Measurements from ENCODE around the gene PLEKHH1.
"Not testable (repeated sequence)": the region's sequence is repeated elsewhere in the genome, so short reads cannot be mapped to it uniquely, and the experiment has no call there.

PLEKHH1 gene

GRCh38 chr14:67622675-67623074 is 89.6 kb downstream of the PLEKHH1 start:
- Histone ChIP-seq H3K36me3 (ENCODE audit: insufficient read depth, low read depth, low read length) (peaks cover 13% of the 10 kb centered on the region), H3K9me3 (ENCODE audit: insufficient read depth, low read depth, low read length) (no peaks in the 10 kb centered on the region), H3K9ac (ENCODE audit: low read depth, low read length) (peak overlapping the region; percentile 37; the same call in 1 of the 2 replicates), H3K27ac (ENCODE audit: low read length) (no peak overlapping the region), H3K4me1 (ENCODE audit: insufficient read depth, low read length) (peaks cover 12% of the 10 kb centered on the region; the same call in 1 of the 2 replicates), H3K27me3 (ENCODE audit: insufficient read depth, low read length) (peaks cover 11% of the 10 kb centered on the region; the same call in 1 of the 2 replicates), H3K4me3 (ENCODE audit: low read length) (0 out of 2 replicates have a peak overlapping the region, but pooled peaks have one; percentile 18)

- Histone ChIP-seq H3K4me3 (ENCODE audit: low read length) (0 out of 2 replicates have a peak overlapping the region, but pooled peaks have one; percentile 18), H3K27me3 (ENCODE audit: insufficient read depth, low read length) (peaks cover 11% of the 10 kb centered on the region; the same call in 1 of the 2 replicates), H3K9me3 (ENCODE audit: insufficient read depth, low read depth, low read length) (no peaks in the 10 kb centered on the region), H3K27ac (ENCODE audit: low read length) (no peak overlapping the region), H3K36me3 (ENCODE audit: insufficient read depth, low read depth, low read length) (peaks cover 13% of the 10 kb centered on the region), H3K9ac (ENCODE audit: low read depth, low read length) (peak overlapping the region; percentile 37; the same call in 1 of the 2 replicates), H3K4me1 (ENCODE audit: insufficient read depth, low read length) (peaks cover 12% of the 10 kb centered on the region; the same call in 1 of the 2 replicates)
Measured at GRCh38 chr14:67623114-67623513, 90.0 kb downstream of the PLEKHH1 start.

GRCh38 chr14:67626131-67626530 is 93.0 kb downstream of the PLEKHH1 start:
- H3K9me3 ChIP-seq (ENCODE audit: insufficient read depth, low read depth, low read length); H3K27ac ChIP-seq (ENCODE audit: low read length); H3K9ac ChIP-seq (ENCODE audit: low read depth, low read length); H3K4me1 ChIP-seq (ENCODE audit: insufficient read depth, low read length); H3K4me3 ChIP-seq (ENCODE audit: low read length); H3K27me3 ChIP-seq (ENCODE audit: insufficient read depth, low read length): not testable (repeated sequence)
- H3K36me3 ChIP-seq (ENCODE audit: insufficient read depth, low read depth, low read length) = peaks cover 13% of the 10 kb centered on the region

GRCh38 chr14:67627519-67627918 is 94.4 kb downstream of the PLEKHH1 start:
- peaks cover 5% of the 10 kb centered on the region; the same call in 1 of the 2 replicates for H3K4me1 ChIP-seq (ENCODE audit: insufficient read depth, low read length)
- no peaks in the 10 kb centered on the region for H3K27me3 ChIP-seq (ENCODE audit: insufficient read depth, low read length)
- H3K4me3 ChIP-seq (ENCODE audit: low read length) = no peak overlapping the region
- H3K9ac ChIP-seq (ENCODE audit: low read depth, low read length) = no peak overlapping the region
- peaks cover 13% of the 10 kb centered on the region for H3K36me3 ChIP-seq (ENCODE audit: insufficient read depth, low read depth, low read length)
- H3K27ac ChIP-seq (ENCODE audit: low read length) = no peak overlapping the region
- no peaks in the 10 kb centered on the region for H3K9me3 ChIP-seq (ENCODE audit: insufficient read depth, low read depth, low read length)

- peaks cover 4% of the 10 kb centered on the region; the same call in 1 of the 2 replicates for H3K36me3 ChIP-seq (ENCODE audit: insufficient read depth, low read depth, low read length)
- H3K4me1 ChIP-seq (ENCODE audit: insufficient read depth, low read length) = no peaks in the 10 kb centered on the region
- no peaks in the 10 kb centered on the region for H3K9me3 ChIP-seq (ENCODE audit: insufficient read depth, low read depth, low read length)
- no peaks in the 10 kb centered on the region for H3K27me3 ChIP-seq (ENCODE audit: insufficient read depth, low read length)
- no peak overlapping the region for H3K27ac ChIP-seq (ENCODE audit: low read length)
- no peak overlapping the region for H3K4me3 ChIP-seq (ENCODE audit: low read length)
- no peak overlapping the region for H3K9ac ChIP-seq (ENCODE audit: low read depth, low read length)
Measured at GRCh38 chr14:67630186-67630585, 97.1 kb downstream of the PLEKHH1 start.

GRCh38 chr14:67630938-67631337 is 97.8 kb downstream of the PLEKHH1 start:
- Histone ChIP-seq H3K9ac (ENCODE audit: low read depth, low read length) (no peak overlapping the region), H3K4me3 (ENCODE audit: low read length) (no peak overlapping the region), H3K9me3 (ENCODE audit: insufficient read depth, low read depth, low read length) (no peaks in the 10 kb centered on the region), H3K36me3 (ENCODE audit: insufficient read depth, low read depth, low read length) (peaks cover 4% of the 10 kb centered on the region; the same call in 1 of the 2 replicates), H3K27ac (ENCODE audit: low read length) (no peak overlapping the region), H3K4me1 (ENCODE audit: insufficient read depth, low read length) (no peaks in the 10 kb centered on the region), H3K27me3 (ENCODE audit: insufficient read depth, low read length) (no peaks in the 10 kb centered on the region)

GRCh38 chr14:67633451-67634147 is 100.5 kb downstream of the PLEKHH1 start:
- H3K27me3 ChIP-seq (ENCODE audit: insufficient read depth, low read length) = no peaks in the 10 kb centered on the region
- H3K4me3 ChIP-seq (ENCODE audit: low read length) = no peak overlapping the region
- no peaks in the 10 kb centered on the region for H3K9me3 ChIP-seq (ENCODE audit: insufficient read depth, low read depth, low read length)
- no peak overlapping the region for H3K9ac ChIP-seq (ENCODE audit: low read depth, low read length)
- H3K27ac ChIP-seq (ENCODE audit: low read length) = no peak overlapping the region
- H3K4me1 ChIP-seq (ENCODE audit: insufficient read depth, low read length) = no peaks in the 10 kb centered on the region
- peaks cover 4% of the 10 kb centered on the region; the same call in 1 of the 2 replicates for H3K36me3 ChIP-seq (ENCODE audit: insufficient read depth, low read depth, low read length)

GRCh38 chr14:67636361-67636919 is 103.3 kb downstream of the PLEKHH1 start:
- H3K4me1 ChIP-seq (ENCODE audit: insufficient read depth, low read length) = no peaks in the 10 kb centered on the region
- H3K27ac ChIP-seq (ENCODE audit: low read length) = no peak overlapping the region
- H3K9me3 ChIP-seq (ENCODE audit: insufficient read depth, low read depth, low read length) = no peaks in the 10 kb centered on the region
- no peaks in the 10 kb centered on the region for H3K27me3 ChIP-seq (ENCODE audit: insufficient read depth, low read length)
- H3K9ac ChIP-seq (ENCODE audit: low read depth, low read length) = no peak overlapping the region
- H3K36me3 ChIP-seq (ENCODE audit: insufficient read depth, low read depth, low read length) = peaks cover 4% of the 10 kb centered on the region; the same call in 1 of the 2 replicates
- H3K4me3 ChIP-seq (ENCODE audit: low read length) = no peak overlapping the region

GRCh38 chr14:67638642-67639041 is 105.6 kb downstream of the PLEKHH1 start:
- H3K4me1 ChIP-seq (ENCODE audit: insufficient read depth, low read length) = no peaks in the 10 kb centered on the region
- H3K27me3 ChIP-seq (ENCODE audit: insufficient read depth, low read length) = no peaks in the 10 kb centered on the region
- H3K4me3 ChIP-seq (ENCODE audit: low read length) = no peak overlapping the region
- H3K9me3 ChIP-seq (ENCODE audit: insufficient read depth, low read depth, low read length) = no peaks in the 10 kb centered on the region
- no peak overlapping the region for H3K27ac ChIP-seq (ENCODE audit: low read length)
- peaks cover 9% of the 10 kb centered on the region for H3K36me3 ChIP-seq (ENCODE audit: insufficient read depth, low read depth, low read length)
- H3K9ac ChIP-seq (ENCODE audit: low read depth, low read length) = no peak overlapping the region

Data from iPS-20b (cell line).